Measurements from ENCODE around the gene ARFGAP3.

ARFGAP3 gene

GRCh38 chr22:42880815-42881214, 23.7 kb upstream of the ARFGAP3 start:
- Histone ChIP-seq H3K9me3 (ENCODE audit: control insufficient read depth, insufficient read depth, low read depth, low read length) (no peaks in the 10 kb centered on the region), H3K27ac (ENCODE audit: extremely low read depth, low read depth, low read length) (no peak overlapping the region), H3K4me3 (ENCODE audit: low read depth, low read length) (no peak overlapping the region), H3K36me3 (ENCODE audit: control insufficient read depth in 2 of 2, insufficient read depth in 1 of 2, low read length in 2 of 2) (peaks cover 0 to 98% of the 10 kb centered on the region in 2 experiments; a peak in 2 of 3 replicates), H3K4me1 (ENCODE audit: control insufficient read depth, insufficient read depth, low read length) (no peaks in the 10 kb centered on the region)
- ChIA-PET POLR2A (no interaction called here), CTCF (interaction anchor here (1.2 kb wide), 1 partner anchor 153 kb away, joined by 5 read pairs; no protein-coding TSS in a partner anchor)
- TF ChIP-seq ZNF19 (tag by site-specific recombination; IDR thresholded peaks at IDR 0.05; ENCODE audit: low read depth) (no peak), ZIC2 (tag by site-specific recombination; IDR thresholded peaks at IDR 0.05) (peak; percentile 95)

GRCh38 chr22:42879371-42880021, 22.4 kb upstream of the ARFGAP3 start:
- H3K27ac ChIP-seq (ENCODE audit: extremely low read depth, low read depth, low read length) = no peak overlapping the region
- ChIA-PET POLR2A (no interaction called here), CTCF (interaction anchor here (1.1 to 3.7 kb wide), 2 partner anchors 12 to 60 kb away, joined by 5 to 25 read pairs; no protein-coding TSS in a partner anchor)
- TF ChIP-seq ZNF792 (tag by site-specific recombination; IDR thresholded peaks at IDR 0.05) (no peak), ZBTB11 (tag by site-specific recombination; conservative IDR thresholded peaks at IDR 0.05; ENCODE audit: low read depth) (no peak), ZNF366 (tag by site-specific recombination; conservative IDR thresholded peaks at IDR 0.05) (no peak), TCF7L2 (IDR thresholded peaks at IDR 0.05; ENCODE audit: borderline replicate concordance, low read depth, low read length) (no peak), ZNF214 (tag by site-specific recombination; IDR thresholded peaks at IDR 0.05; ENCODE audit: borderline replicate concordance) (no peak), HOXC10 (CRISPR knock-in tag; IDR thresholded peaks at IDR 0.05) (no peak), SCRT2 (tag by site-specific recombination; IDR thresholded peaks at IDR 0.05) (no peak), SCRT1 (tag by site-specific recombination; IDR thresholded peaks at IDR 0.05; ENCODE audit: borderline replicate concordance) (no peak), ZNF585B (tag by site-specific recombination; IDR thresholded peaks at IDR 0.05) (no peak), AEBP2 (tag by site-specific recombination; IDR thresholded peaks at IDR 0.05; ENCODE audit: borderline replicate concordance) (no peak), ZNF292 (tag by site-specific recombination; IDR thresholded peaks at IDR 0.05; ENCODE audit: borderline replicate concordance, low read depth) (no peak), GFI1B (tag by site-specific recombination; IDR thresholded peaks at IDR 0.05) (no peak), FEZF1 (tag by site-specific recombination; IDR thresholded peaks at IDR 0.05) (no peak), ZNF830 (tag by site-specific recombination; IDR thresholded peaks at IDR 0.05; ENCODE audit: low read depth) (no peak), ZNF48 (tag by site-specific recombination; IDR thresholded peaks at IDR 0.05) (no peak), ZNF157 (tag by site-specific recombination; IDR thresholded peaks at IDR 0.05) (no peak), ZNF280D (tag by site-specific recombination; IDR thresholded peaks at IDR 0.05) (no peak), ZNF140 (tag by site-specific recombination; IDR thresholded peaks at IDR 0.05) (no peak), ZNF561 (tag by site-specific recombination; IDR thresholded peaks at IDR 0.05; ENCODE audit: borderline replicate concordance) (no peak)
- H3K36me3 ChIP-seq (ENCODE audit: control insufficient read depth in 2 of 2, insufficient read depth in 1 of 2, low read length in 2 of 2) = peaks cover 4 to 95% of the 10 kb centered on the region in 2 experiments; a peak in 2 of 3 replicates
- no peaks in the 10 kb centered on the region for H3K9me3 ChIP-seq (ENCODE audit: control insufficient read depth, insufficient read depth, low read depth, low read length)
- no peak overlapping the region for H3K4me3 ChIP-seq (ENCODE audit: low read depth, low read length)
- no peaks in the 10 kb centered on the region for H3K4me1 ChIP-seq (ENCODE audit: control insufficient read depth, insufficient read depth, low read length)
